GM18907 (cell line): Measurements from ENCODE around the gene TAF1.
"Not testable (repeated sequence)": the region's sequence is repeated elsewhere in the genome, so short reads cannot be mapped to it uniquely, and the experiment has no call there.

Source experiments
- ATAC-seq: cut with Tn5 transposase; IDR thresholded peaks from one replicate; pipeline ENCODE4 v1.9.1; 2021; ENCODE audit warnings: mild to moderate bottlenecking, moderate library complexity; ENCODE audit not compliant: unreplicated experiment

Gene TAF1

GRCh38 chrX:71504346-71504745 lies 138.2 kb downstream of the TAF1 start:
- no peak for ATAC-seq

GRCh38 chrX:71509289-71509688 lies 143.1 kb downstream of the TAF1 start:
- ATAC-seq: no peak

GRCh38 chrX:71510161-71510560 lies 144.0 kb downstream of the TAF1 start:
- no peak for ATAC-seq

- not testable (repeated sequence) for ATAC-seq
These were observed 147.6 kb downstream of the TAF1 start for GRCh38 chrX:71513731-71514130.

GRCh38 chrX:71514367-71515037 lies 148.3 kb downstream of the TAF1 start:
- peak; percentile 65 for ATAC-seq

- no peak for ATAC-seq
These were observed 148.9 kb downstream of the TAF1 start for GRCh38 chrX:71515038-71515396.
